Neural crest cell (in vitro differentiated cells): ENCODE measurements around the gene BMPER. TPM values are rescaled to one million over a fixed set of nuclear protein-coding genes. Genes with fewer than 3 reads are reported as not detected.

Experiments used
- DNase-seq: peaks from one replicate; pipeline ENCODE4 v3.0.0; 2021; ENCODE audit warnings: low read depth, mixed read lengths, low spot score
- H3K27ac Mint-ChIP-seq: one replicate; pipeline ENCODE4 v1.8.0; 2021; ENCODE audit warnings: mild to moderate bottlenecking, mixed read lengths; ENCODE audit not compliant: unreplicated experiment
- H3K27me3 Mint-ChIP-seq: 2 replicates; pipeline ENCODE4 v1.8.0; 2021; ENCODE audit warnings: low read depth, mild to moderate bottlenecking, mixed read lengths
- H3K36me3 Mint-ChIP-seq: 2 replicates; pipeline ENCODE4 v1.8.0; 2021; ENCODE audit warnings: low read depth, mild to moderate bottlenecking, mixed read lengths
- H3K4me1 Mint-ChIP-seq: 2 replicates; pipeline ENCODE4 v1.8.0; 2021; ENCODE audit warnings: mixed read lengths
- H3K4me3 Mint-ChIP-seq: one replicate; pipeline ENCODE4 v1.8.0; 2021; ENCODE audit warnings: mild to moderate bottlenecking, mixed read lengths
- H3K9me3 Mint-ChIP-seq: 2 replicates; pipeline ENCODE4 v1.8.0; 2021; ENCODE audit warnings: mixed read lengths
- total RNA-seq: library from RNA; stranded (reverse); gene quantifications from 2 replicates; pipeline ENCODE4 v1.2.1, GENCODE V29; 2021
- TF ChIP-seq, protein P1 (sequence below): fragments of 200-600 bp; sonication (generic); conservative IDR thresholded peaks from 2 replicates; pipeline ENCODE4 v1.5.0; 2021; ENCODE audit warnings: antibody characterized with exemption, mild to moderate bottlenecking

The BMPER gene
- total RNA-seq, 1 donor from 2014 or later = not detected

DNA sequence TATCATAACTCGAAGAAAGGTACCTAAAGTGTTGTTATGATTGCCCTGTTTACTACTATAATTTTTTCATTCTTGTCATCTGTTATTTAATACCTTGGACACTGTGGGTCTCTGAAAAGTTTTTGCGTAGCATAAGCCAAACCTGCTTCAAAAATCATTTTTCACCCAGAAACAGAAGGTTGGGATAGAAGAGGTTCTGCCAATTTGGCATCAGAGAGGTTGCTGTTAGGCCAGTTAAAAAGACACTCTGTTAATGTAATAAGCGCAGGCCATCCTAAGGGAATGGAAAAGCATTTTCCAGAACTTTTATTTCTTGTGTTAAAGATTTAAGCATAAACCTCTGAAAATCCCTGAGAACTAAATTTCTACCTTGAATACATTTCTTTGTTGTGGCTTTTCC is 212.2 kb downstream of the BMPER start:
- TF ChIP-seq, protein P1, sequence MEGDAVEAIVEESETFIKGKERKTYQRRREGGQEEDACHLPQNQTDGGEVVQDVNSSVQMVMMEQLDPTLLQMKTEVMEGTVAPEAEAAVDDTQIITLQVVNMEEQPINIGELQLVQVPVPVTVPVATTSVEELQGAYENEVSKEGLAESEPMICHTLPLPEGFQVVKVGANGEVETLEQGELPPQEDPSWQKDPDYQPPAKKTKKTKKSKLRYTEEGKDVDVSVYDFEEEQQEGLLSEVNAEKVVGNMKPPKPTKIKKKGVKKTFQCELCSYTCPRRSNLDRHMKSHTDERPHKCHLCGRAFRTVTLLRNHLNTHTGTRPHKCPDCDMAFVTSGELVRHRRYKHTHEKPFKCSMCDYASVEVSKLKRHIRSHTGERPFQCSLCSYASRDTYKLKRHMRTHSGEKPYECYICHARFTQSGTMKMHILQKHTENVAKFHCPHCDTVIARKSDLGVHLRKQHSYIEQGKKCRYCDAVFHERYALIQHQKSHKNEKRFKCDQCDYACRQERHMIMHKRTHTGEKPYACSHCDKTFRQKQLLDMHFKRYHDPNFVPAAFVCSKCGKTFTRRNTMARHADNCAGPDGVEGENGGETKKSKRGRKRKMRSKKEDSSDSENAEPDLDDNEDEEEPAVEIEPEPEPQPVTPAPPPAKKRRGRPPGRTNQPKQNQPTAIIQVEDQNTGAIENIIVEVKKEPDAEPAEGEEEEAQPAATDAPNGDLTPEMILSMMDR = no peak
- Mint-ChIP-seq H3K27me3 (no peaks in the 10 kb centered on the region), H3K27ac (no peak overlapping the region)

DNA sequence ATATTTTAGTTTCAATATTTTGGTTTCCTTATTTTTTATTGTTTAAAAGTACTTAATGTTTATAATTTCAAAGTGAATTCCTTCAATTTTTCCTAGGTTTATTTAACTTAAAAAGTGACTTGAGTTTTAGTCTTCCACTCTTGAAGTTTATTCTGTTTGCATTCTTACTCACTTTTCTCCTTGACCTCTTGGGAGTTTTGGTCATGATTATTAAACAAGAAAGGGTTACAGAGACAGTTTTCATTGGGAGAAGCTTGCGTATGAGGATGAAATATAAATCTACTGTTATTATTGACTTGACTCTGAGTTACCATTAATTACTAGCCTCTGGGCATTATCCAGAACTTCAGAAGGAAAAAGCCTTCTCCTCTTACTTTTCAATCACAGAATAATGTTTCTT is 216.0 kb downstream of the BMPER start:
- no peak for DNase-seq
- Mint-ChIP-seq H3K4me3 (no peak overlapping the region), H3K9me3 (peaks cover 9% of the 10 kb centered on the region), H3K36me3 (no peaks in the 10 kb centered on the region), H3K4me1 (no peaks in the 10 kb centered on the region), H3K27me3 (no peaks in the 10 kb centered on the region), H3K27ac (no peak overlapping the region)
- TF ChIP-seq, protein P1 = no peak

More for the DNA sequence above, 212.2 kb downstream of the BMPER start:
- no peak for DNase-seq
- Mint-ChIP-seq H3K4me3 (no peak overlapping the region), H3K4me1 (no peaks in the 10 kb centered on the region), H3K36me3 (no peaks in the 10 kb centered on the region), H3K9me3 (peaks cover 2% of the 10 kb centered on the region)

DNA sequence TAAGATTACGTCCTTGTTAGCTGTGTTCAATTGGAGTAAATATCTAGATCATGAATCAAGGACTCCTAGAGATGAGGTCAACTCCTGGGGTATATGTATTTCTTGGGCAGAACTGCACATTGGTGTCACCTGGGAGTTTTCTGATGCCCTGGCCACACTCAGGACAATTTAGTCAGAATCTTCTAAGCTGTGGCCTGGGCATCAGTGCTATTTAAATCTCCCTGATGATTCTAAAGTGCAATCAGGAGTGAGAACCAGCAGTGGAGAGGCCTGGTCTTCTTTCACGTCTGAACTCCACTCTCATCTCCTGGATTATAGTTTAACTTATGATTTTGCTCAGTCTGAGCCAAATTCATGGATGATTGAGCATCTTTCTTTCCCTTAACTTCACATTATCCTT is 218.0 kb downstream of the BMPER start:
- no peaks in the 10 kb centered on the region for H3K27me3 Mint-ChIP-seq
- no peak overlapping the region for H3K4me3 Mint-ChIP-seq
- no peak for DNase-seq
- TF ChIP-seq, protein P1 = no peak
- no peaks in the 10 kb centered on the region for H3K4me1 Mint-ChIP-seq
- peaks cover 11% of the 10 kb centered on the region for H3K9me3 Mint-ChIP-seq
- no peaks in the 10 kb centered on the region for H3K36me3 Mint-ChIP-seq
- no peak overlapping the region for H3K27ac Mint-ChIP-seq

DNA sequence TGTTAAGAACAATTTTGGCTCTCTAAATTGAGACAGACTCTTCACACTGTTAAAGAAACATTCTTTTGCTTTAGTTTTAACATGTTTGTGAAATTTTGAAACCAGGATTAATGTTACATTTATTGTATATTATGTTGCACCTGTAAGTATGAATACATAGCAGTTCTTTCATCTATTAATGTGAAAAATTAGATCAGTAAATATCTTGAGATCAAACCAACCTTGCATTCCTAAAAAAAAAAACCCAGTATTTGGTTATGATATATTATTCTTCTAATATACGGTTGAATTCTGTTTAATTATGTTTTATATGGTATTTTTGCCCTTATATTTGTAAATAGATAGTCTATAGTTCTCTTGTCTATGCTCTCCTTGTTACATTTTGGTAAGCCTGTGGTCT is 219.4 kb downstream of the BMPER start:
- TF ChIP-seq, protein P1 = no peak
- Mint-ChIP-seq H3K36me3 (no peaks in the 10 kb centered on the region), H3K27me3 (no peaks in the 10 kb centered on the region), H3K9me3 (peaks cover 11% of the 10 kb centered on the region), H3K4me1 (no peaks in the 10 kb centered on the region), H3K4me3 (no peak overlapping the region), H3K27ac (no peak overlapping the region)
- no peak for DNase-seq

DNA sequence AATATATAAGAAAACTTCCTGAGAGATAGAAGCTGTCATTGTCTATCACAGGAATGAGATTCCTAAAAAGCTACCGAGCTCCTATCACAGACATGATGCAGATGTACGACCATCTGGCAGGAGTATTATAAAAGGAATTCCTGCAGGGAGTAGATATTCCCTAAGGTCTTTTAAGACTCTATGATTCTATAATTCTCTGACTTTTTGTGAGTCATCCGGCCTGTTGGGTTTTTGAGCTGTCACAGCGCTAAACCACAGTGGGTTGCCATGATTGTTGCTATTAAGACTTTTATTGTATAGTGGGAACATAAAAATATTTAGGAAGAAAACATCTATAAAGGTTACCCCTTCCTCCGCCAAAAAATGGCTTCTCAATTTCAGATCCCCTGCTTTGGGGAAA is 223.4 kb downstream of the BMPER start:
- no peak for DNase-seq
- H3K27ac Mint-ChIP-seq = no peak overlapping the region
- H3K27me3 Mint-ChIP-seq = no peaks in the 10 kb centered on the region
- TF ChIP-seq, protein P1 = no peak
- peaks cover 11% of the 10 kb centered on the region for H3K9me3 Mint-ChIP-seq
- H3K36me3 Mint-ChIP-seq = no peaks in the 10 kb centered on the region
- no peak overlapping the region for H3K4me3 Mint-ChIP-seq
- no peaks in the 10 kb centered on the region for H3K4me1 Mint-ChIP-seq
